OCI-LY7 (cell line): ENCODE measurements around the gene SIK2. TPM values are rescaled to one million over a fixed set of nuclear protein-coding genes. Genes with fewer than 3 reads are reported as not detected.

Experiments
- BruUV-seq: library from RNA; stranded (reverse); fragments of 400-500 nt; replicated peaks from 2 replicates; lab custom pipeline; 2021; lab: Mats Ljungman, UMichigan
- CTCF ChIA-PET: fragments of 300-600 bp; sonication (Branson Sonifier 250); formaldehyde crosslinking; loops from one replicate; lab custom pipeline; 2022; ENCODE audit warnings: antibody characterized with exemption; ENCODE audit not compliant: unreplicated experiment; lab: Charles Lee
- POLR2A ChIA-PET: fragments of 300-600 bp; sonication (Branson Sonifier 250); formaldehyde crosslinking; loops from one replicate; lab custom pipeline; 2022; ENCODE audit warnings: antibody characterized with exemption; lab: Charles Lee
- DNase-seq: peaks from one replicate; pipeline ENCODE4 v3.0.0-alpha.2; 2015; ENCODE audit warnings: low spot score
- H2AFZ ChIP-seq: fragments of 200-600 bp; sonication (generic), shearing (Covaris generic); 2 replicates; pipeline ENCODE4 v1.6.1; 2014; ENCODE audit warnings: mild to moderate bottlenecking, antibody characterized with exemption, low read length, moderate library complexity
- H3K27ac ChIP-seq: fragments of 200-600 bp; sonication (generic); 2 replicates; pipeline ENCODE4 v1.5.1; 2014; ENCODE audit warnings: mixed run types, low read depth, mild to moderate bottlenecking, moderate library complexity, low read length, inconsistent platforms; ENCODE audit not compliant: poor library complexity, severe bottlenecking
- H3K36me3 ChIP-seq: fragments of 200-600 bp; sonication (generic); 2 replicates; pipeline ENCODE4 v1.6.1; 2014; ENCODE audit warnings: mild to moderate bottlenecking, antibody characterized with exemption, low read length, moderate library complexity, mixed read lengths; ENCODE audit not compliant: insufficient read depth
- H3K4me1 ChIP-seq: fragments of 200-600 bp; sonication (generic); 2 replicates; pipeline ENCODE4 v1.5.1; 2014; ENCODE audit warnings: mild to moderate bottlenecking, low read length; ENCODE audit not compliant: insufficient read depth, poor library complexity, severe bottlenecking
- H3K4me2 ChIP-seq: fragments of 200-600 bp; sonication (generic); 2 replicates; pipeline ENCODE4 v1.6.1; 2014; ENCODE audit warnings: mild to moderate bottlenecking, low read length
- H3K4me3 ChIP-seq: fragments of 200-600 bp; sonication (generic); 2 replicates; pipeline ENCODE4 v1.5.1; 2014; ENCODE audit warnings: mild to moderate bottlenecking, low read depth, low read length; ENCODE audit not compliant: poor library complexity, severe bottlenecking
- H3K79me2 ChIP-seq: fragments of 200-600 bp; sonication (generic); 2 replicates; pipeline ENCODE4 v1.6.1; 2016; ENCODE audit warnings: low read depth, mild to moderate bottlenecking, low read length, moderate library complexity, mixed read lengths; ENCODE audit not compliant: insufficient read depth
- H3K9me2 ChIP-seq: fragments of 200-600 bp; sonication (generic); 2 replicates; pipeline ENCODE4 v1.6.1; 2016; ENCODE audit warnings: mild to moderate bottlenecking, low read length, mixed read lengths; ENCODE audit not compliant: insufficient read depth
- H3K9me3 ChIP-seq: fragments of 200-600 bp; sonication (generic); 2 replicates; pipeline ENCODE4 v1.6.1; 2014; ENCODE audit warnings: mild to moderate bottlenecking, mixed run types, low read length, mixed read lengths
- H4K20me1 ChIP-seq: fragments of 200-600 bp; sonication (generic); 2 replicates; pipeline ENCODE4 v1.6.1; 2014; ENCODE audit warnings: mild to moderate bottlenecking, antibody characterized with exemption, low read length, moderate library complexity, mixed read lengths; ENCODE audit not compliant: insufficient read depth
- CTCF ChIP-seq: fragments of 200-600 bp; sonication (generic); conservative IDR thresholded peaks from 2 replicates; pipeline ENCODE4 v1.5.1; 2014; ENCODE audit warnings: mild to moderate bottlenecking, antibody characterized with exemption, low read length, moderate library complexity, mixed read lengths
- EZH2phosphoT487 ChIP-seq: fragments of 200-600 bp; sonication (generic); IDR thresholded peaks from 2 replicates; pipeline ENCODE4 v1.6.1; 2018; ENCODE audit warnings: low read depth, borderline replicate concordance, mild to moderate bottlenecking, mixed run types, antibody characterized with exemption, low read length, moderate library complexity, mixed read lengths
- intact Hi-C: fragments of 100-400 bp; cut with micrococcal nuclease; formaldehyde crosslinking; loops from one replicate; pipeline ENCODE4 v1.10.0; 2022; ENCODE audit not compliant: unreplicated experiment
- total RNA-seq, 2 experiments: library from RNA; depleted of rRNA in 1 of 2; stranded (reverse); fragments of >200 nt in 1 of 2; shearing (Covaris generic) in 1 of 2; gene quantifications; 2 replicates each; pipeline ENCODE4 v1.2.3, GENCODE V29; 2014 to 2022

SIK2 gene
- total RNA-seq, 2 experiments from 2014 or later, result 9.8 to 16.9 TPM

- no peaks in the 10 kb centered on the region for H3K79me2 ChIP-seq
- H3K4me2 ChIP-seq, result no peak overlapping the region
- no peaks in the 10 kb centered on the region for H3K9me3 ChIP-seq
- H3K4me3 ChIP-seq, result no peak overlapping the region
- no TSS peak for BruUV-seq
- DNase-seq, result no peak
- CTCF ChIA-PET, result no interaction called here
- H4K20me1 ChIP-seq, result no peaks in the 10 kb centered on the region
- no peak for TF ChIP-seq EZH2phosphoT487
- TF ChIP-seq CTCF, result no peak
- POLR2A ChIA-PET, result interaction anchor here (0.9 to 1.3 kb wide), 3 partner anchors 17 to 38 kb away, joined by 3 to 6 read pairs (median 3); no protein-coding TSS in a partner anchor
- H3K36me3 ChIP-seq, result peaks cover 47% of the 10 kb centered on the region
- H2AFZ ChIP-seq, result no peak overlapping the region
- intact Hi-C loops, result no loop called here
- no peak overlapping the region for H3K27ac ChIP-seq
- no peaks in the 10 kb centered on the region for H3K9me2 ChIP-seq
- no peaks in the 10 kb centered on the region for H3K4me1 ChIP-seq
Measured at GRCh38 chr11:111675891-111676290, 73.6 kb downstream of the SIK2 start.

- TF ChIP-seq EZH2phosphoT487 (no peak), CTCF (no peak)
- ChIA-PET POLR2A (interaction anchor here (0.6 to 1.0 kb wide), 4 partner anchors 13 to 116 kb away, joined by 3 read pairs; no protein-coding TSS in a partner anchor), CTCF (no interaction called here)
- Histone ChIP-seq H2AFZ (no peak overlapping the region), H3K9me2 (no peaks in the 10 kb centered on the region), H3K4me2 (no peak overlapping the region), H3K36me3 (peaks cover 40% of the 10 kb centered on the region), H4K20me1 (no peaks in the 10 kb centered on the region), H3K4me1 (no peaks in the 10 kb centered on the region), H3K4me3 (no peak overlapping the region), H3K9me3 (no peaks in the 10 kb centered on the region), H3K27ac (no peak overlapping the region), H3K79me2 (no peaks in the 10 kb centered on the region)
- no peak for DNase-seq
- intact Hi-C loops, result no loop called here
- no TSS peak for BruUV-seq
Measured at GRCh38 chr11:111676878-111677585, 74.8 kb downstream of the SIK2 start.
